ENCODE results near the gene CAMK2G.

The CAMK2G gene

GRCh38 chr10:73862011-73862410, 12.3 kb downstream of the CAMK2G start:
- DNase-seq = no peak

DNA sequence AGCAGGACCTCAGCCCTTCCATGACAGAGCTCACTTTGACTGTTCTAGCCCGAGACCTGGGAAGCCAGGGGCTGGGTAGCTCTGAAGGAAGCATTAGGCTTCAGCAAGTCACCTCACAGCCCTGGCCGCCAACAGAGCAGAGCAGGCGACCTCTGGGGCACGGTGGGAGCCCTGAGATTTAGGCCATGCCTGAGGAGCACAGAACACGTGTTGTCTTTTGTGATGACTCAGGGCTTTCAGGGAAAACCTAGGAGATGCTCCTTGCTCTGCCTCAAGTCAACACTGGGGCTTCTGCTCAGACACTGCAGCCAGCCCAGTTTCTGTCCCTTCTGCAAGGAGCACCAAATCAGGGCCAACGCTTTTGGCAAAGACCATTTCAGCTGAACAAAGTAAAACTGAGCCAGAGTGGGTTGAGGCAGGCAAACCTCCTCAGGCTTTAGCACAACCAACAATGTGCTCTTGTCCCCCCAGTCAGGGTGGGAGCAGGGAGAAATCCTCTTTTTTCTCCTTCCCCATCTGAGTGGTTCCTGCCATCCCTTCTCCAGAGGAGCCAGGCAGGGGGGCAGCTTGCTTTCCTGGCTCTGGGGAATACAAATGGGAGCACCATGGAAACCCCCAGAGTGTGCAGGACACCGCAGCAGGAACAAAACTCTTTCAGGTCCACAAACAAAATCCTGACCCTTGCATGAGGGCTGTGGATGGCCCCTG, 14.4 kb downstream of the CAMK2G start:
- peak in 1 of 2 donors; percentile 6 for DNase-seq

- peak in 1 of 2 donors; percentile 34 for DNase-seq
Measured at GRCh38 chr10:73859428-73859783, 14.9 kb downstream of the CAMK2G start.

DNA sequence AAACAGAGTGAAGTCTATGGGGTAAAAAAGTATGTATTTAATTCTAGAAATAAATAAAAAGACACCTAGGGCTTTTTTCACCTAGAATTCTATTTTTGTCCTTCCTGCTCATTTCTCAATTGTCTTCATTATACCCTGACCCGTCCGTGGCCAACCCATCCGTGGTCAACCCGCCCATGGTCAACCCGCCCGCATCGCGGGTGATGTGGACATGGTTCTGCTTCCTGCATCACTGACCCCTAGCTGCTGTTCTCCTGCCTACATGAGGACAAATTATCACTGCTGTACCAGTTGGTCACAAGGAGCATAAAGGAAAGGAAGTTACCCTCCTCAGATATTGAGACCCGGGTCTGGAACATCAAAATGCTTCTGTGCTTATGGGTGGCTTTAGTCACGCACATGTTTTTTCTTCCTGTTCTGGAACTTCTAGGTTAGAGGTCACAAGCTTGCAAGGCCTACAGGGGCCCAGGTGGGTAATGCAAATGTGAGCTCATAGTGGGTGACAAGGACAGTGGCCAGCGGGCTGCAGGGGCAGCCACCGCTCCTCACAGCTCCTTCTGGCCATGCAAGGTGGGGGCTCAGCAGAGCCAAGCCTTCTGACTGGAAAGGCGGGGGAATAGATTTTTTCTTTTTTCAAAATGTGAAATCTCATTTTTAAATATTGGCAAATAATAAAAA, 15.5 kb downstream of the CAMK2G start:
- no peak for DNase-seq

- DNase-seq = no peak
Measured at GRCh38 chr10:73858013-73858708, 16.2 kb downstream of the CAMK2G start.

DNA sequence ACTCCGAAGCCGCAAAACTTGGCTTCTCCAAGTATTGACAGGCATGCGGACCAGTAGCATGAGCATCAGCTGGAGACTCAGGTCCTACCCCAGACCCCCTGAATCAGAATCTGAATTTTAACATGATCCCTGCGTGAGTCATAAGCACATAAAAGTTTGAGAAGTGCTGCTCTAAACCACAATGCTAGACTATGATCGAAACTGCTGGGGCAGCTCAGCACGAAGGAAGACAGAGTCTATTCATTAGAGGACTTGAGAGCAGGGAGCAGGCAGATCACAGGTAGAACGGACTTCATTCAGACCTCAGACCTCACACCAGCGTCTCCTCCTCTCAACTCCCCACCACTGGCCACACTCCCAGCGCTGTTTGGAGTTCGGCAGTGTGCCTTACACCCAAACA, 16.9 kb downstream of the CAMK2G start:
- peak; percentile 26 to 39 for DNase-seq

GRCh38 chr10:73856261-73856660, 18.1 kb downstream of the CAMK2G start:
- no peak for DNase-seq

GRCh38 chr10:73855413-73855812, 18.9 kb downstream of the CAMK2G start:
- DNase-seq = no peak

GRCh38 chr10:73854310-73854709, 20.0 kb downstream of the CAMK2G start:
- no peak for DNase-seq

DNA sequence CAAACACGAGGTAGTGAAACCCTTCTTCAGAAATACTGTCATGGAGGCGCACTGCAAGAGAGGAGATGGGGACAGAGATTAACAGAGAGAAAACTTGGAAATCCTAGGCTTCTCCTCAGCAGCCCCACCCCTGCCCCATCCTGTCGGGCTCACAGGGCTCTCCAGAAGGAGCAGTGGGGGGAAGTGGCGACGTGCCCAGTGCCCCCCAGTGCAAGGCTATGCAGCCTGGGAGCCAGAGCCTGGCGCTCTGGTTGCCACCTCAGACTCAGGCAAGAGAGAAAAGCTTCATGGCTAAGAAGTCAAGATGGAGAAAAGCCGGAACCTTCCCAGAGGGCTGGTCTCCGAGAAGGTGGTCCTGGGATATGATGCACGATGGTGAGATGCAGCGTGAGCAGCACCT, 21.2 kb downstream of the CAMK2G start:
- no peak for DNase-seq

GRCh38 chr10:73850863-73851461, 23.4 kb downstream of the CAMK2G start:
- no peak for DNase-seq

DNA sequence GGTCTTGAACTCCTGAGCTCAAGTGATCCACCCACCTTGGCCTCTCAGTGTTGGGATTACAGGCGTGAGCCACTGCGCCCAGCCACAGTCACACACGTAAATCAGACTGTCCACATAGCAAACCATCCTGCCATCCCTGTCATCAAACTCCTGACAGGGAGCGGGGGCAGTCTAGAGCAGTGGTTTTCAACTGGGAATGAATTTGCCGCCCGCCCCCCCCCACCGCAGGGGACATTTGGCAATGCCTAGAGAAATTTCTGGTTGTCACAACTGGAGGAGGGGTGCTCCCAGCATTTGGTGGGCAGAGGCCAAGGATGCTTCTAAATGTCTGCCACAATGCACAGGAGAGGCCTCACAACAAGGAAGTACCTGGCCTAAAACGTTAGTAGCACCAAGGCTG, 24.1 kb downstream of the CAMK2G start:
- DNase-seq = no peak

GRCh38 chr10:73848821-73849489, 25.4 kb downstream of the CAMK2G start:
- peak; percentile 95 for DNase-seq

- DNase-seq = no peak
Measured at GRCh38 chr10:73847031-73847430, 27.3 kb downstream of the CAMK2G start.

GRCh38 chr10:73843261-73843660, 31.1 kb downstream of the CAMK2G start:
- DNase-seq = no peak

DNA sequence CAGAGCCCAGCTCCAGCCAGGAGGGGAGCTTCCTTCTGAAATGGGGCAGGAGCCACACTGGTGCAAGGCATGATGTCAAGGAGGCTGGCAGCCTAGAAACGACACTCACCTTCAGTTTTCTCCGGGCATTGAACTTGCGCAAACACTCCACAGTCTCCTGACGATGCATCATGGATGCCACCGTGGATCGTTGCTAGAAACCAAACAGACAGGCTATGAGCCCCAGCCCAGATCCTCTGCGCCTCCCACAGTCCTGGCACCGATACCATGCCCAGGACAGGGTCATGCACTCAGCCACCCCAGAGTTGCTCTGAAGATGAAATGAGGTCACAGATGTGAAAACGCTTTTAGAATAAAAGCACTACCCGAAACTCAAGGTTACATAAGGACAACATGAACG, 32.0 kb downstream of the CAMK2G start:
- no peak for DNase-seq

DNA sequence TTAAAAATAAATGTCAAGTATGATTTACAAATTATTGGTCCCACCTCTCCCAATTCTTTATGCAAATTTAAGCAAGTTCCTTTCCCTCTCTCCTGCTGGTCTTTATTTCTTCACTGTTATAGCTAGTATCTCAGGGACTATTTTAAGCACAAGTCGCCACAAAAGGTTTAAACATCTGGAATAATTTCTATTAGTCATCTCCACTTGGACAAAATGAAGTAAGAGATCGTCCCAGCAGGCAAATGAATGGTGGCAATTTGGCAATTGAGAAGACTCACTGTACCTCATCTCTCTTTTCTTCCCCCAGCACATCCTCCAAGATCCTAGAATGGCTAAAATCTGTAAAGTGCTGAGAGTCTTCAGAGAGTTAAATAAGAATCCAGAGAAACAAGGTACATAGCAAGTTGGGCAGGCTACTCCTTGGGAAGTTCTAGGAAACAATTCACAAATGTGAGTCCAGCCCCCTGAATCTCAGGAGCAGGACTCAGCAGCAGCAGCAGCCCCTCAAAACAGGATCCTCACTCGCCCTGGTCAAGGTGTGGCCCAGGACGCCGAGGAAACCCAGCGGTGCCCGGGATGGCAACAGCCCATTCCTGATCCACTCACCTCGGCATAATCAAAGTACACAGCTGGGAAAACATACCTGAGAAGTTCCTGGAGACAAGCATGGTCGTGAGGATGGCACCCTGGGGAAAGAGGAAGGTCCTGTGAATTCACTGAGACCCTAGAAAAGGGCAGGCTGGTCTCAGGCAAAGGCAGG, 32.6 kb downstream of the CAMK2G start:
- no peak for DNase-seq

DNA sequence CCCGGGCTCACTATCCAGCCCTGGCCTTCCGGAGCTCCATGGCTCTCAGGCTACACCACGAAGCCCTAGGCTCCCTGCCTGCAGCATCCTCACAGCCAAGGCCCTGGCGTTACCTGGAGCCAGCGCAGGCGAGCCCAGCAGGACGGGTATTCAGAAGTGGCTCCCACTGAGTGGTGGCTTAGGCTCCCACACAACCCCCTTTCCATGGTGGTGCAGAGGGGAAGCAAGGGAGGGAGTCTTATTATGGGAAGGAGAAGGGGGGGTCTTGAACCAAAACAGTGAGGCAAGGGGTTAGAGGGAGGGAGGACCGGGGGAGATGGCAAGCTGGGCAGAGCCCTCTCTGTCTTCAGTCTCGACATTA, 33.3 kb downstream of the CAMK2G start:
- no peak for DNase-seq

- no peak for DNase-seq
Measured at GRCh38 chr10:73840403-73841060, 33.8 kb downstream of the CAMK2G start.

GRCh38 chr10:73840056-73840402, 34.3 kb downstream of the CAMK2G start:
- DNase-seq = no peak

DNA sequence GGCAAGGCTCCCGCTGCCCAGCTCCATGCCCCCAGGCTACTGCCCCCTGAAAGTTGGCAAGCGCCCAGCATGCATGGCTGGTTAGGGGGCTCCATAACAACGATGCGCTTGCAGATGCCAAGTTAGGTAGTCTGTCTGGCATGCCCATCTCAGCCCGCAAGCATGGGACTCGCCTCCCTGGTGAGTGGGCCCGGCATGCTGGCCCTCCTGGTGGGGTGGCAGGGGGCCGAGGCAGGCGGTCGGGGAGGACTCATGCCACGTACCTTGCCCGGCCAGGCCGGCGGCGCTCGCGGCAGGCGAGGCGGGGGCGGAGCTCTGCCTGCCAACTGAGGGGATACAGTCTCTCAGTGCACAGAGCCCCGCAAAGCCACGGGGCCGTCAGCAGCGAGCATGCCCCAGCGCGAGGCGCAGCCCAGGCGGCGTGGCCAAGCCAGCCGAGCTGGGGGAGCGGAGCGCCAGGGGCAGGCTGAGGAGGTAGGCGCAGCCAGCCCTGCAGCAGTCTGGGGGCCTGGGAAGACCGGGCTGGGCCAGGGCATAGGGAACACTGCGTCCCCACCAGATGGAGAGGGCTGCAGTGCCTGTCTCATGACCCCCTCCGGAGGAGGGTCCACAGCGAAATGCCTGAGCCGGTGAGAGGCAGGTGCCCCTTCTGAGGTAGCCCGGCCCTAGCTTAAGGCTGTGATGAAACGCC, 34.9 kb downstream of the CAMK2G start:
- DNase-seq = no peak
